MM.1S (cell line): ENCODE measurements around the gene ACTN1.

ENCODE experiments used
- EZH2 ChIP-seq: fragments of 300-600 bp; sonication (generic); optimal IDR thresholded peaks from 2 replicates; pipeline ENCODE3; 2017; ENCODE audit warnings: low read depth, mild to moderate bottlenecking, antibody characterized with exemption, low read length, mixed read lengths
- TF ChIP-seq, protein P1 (sequence below): fragments of 300-600 bp; sonication (generic); IDR thresholded peaks from 2 replicates; pipeline ENCODE4 v1.5.1; 2016; ENCODE audit warnings: antibody characterized with exemption, low read length, mixed read lengths

DNA sequence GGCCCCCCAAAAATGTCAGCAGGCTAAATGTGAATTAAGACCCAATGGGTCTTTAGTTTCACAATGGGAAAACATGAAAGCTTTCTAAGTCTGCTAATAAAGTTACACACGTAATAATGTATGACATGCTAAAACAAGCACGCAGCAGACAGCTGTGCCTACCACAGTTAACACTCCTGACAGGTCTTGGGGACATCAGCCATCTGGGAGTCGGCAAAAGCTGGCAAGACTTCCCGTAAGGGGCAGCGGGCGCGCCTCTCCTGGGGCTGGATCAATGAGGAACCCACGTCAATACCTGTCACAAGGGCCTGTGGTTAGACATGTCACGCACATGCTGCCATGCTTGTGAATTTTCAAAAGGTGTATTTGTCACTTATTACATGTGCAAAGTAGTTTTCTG is 45.0 kb downstream of the ACTN1 start:
- TF ChIP-seq, protein P1, sequence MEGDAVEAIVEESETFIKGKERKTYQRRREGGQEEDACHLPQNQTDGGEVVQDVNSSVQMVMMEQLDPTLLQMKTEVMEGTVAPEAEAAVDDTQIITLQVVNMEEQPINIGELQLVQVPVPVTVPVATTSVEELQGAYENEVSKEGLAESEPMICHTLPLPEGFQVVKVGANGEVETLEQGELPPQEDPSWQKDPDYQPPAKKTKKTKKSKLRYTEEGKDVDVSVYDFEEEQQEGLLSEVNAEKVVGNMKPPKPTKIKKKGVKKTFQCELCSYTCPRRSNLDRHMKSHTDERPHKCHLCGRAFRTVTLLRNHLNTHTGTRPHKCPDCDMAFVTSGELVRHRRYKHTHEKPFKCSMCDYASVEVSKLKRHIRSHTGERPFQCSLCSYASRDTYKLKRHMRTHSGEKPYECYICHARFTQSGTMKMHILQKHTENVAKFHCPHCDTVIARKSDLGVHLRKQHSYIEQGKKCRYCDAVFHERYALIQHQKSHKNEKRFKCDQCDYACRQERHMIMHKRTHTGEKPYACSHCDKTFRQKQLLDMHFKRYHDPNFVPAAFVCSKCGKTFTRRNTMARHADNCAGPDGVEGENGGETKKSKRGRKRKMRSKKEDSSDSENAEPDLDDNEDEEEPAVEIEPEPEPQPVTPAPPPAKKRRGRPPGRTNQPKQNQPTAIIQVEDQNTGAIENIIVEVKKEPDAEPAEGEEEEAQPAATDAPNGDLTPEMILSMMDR: no peak
- TF ChIP-seq EZH2: no peak
